ENCODE results near the gene FAM241A. TPM values are rescaled to one million over a fixed set of nuclear protein-coding genes. Genes with fewer than 3 reads are reported as not detected.

FAM241A gene
- 1 to 10 TPM; 1.9 to 6.5 (median 4.2) TPM for total RNA-seq

- peaks cover 15 to 41% (median 25%) of the 10 kb centered on the region in 4 donors for H3K4me1 ChIP-seq
- WGBS, 2 donors = 0 to 2% methylated on average over 7 to 22 of the region's 70 CpGs
- DNase-seq (peak; percentile 93 to 98), ATAC-seq (ENCODE audit: low FRiP score in 2 of 2) (peak; percentile 99)
- H3K4me3 ChIP-seq = peak within 1 kb of the TSS; percentile 39 to 92 (median 84)
- no peaks in the 10 kb centered on the region for H3K27me3 ChIP-seq
- TF ChIP-seq POLR2AphosphoS5 (IDR thresholded peaks at IDR 0.05) (peak; percentile 37 to 91), EP300 (IDR thresholded peaks at IDR 0.05) (no peak), CTCF (IDR thresholded peaks at IDR 0.05) (peak in 1 of 6 experiments; percentile 24), POLR2A (IDR thresholded peaks at IDR 0.05) (peak in 3 of 4 donors; percentile 86 to 93 (median 91))
- H3K9me3 ChIP-seq = no peaks in the 10 kb centered on the region
- H3K27ac ChIP-seq = peak within 1 kb of the TSS; percentile 88 to 91 (median 90)
- H3K36me3 ChIP-seq = no peaks in the 10 kb centered on the region
These were observed at the start of gene FAM241A for GRCh38 chr4:112145326-112145789. Gene FAM241A, plus strand, starts transcription at chr4:112145454. Its CDS starts 127 bp downstream, at chr4:112145581.

- WGBS, 2 donors = 68 to 71% methylated on average over 4 of the region's 4 CpGs
- ATAC-seq (ENCODE audit: low FRiP score in 2 of 2) (no peak), DNase-seq (no peak)
- Histone ChIP-seq H3K36me3 (no peaks in the 10 kb centered on the region), H3K27ac (no peak overlapping the region), H3K4me3 (no peak overlapping the region), H3K4me1 (peaks cover 0 to 2% (median 0%) of the 10 kb centered on the region in 4 donors), H3K9me3 (no peaks in the 10 kb centered on the region), H3K27me3 (no peaks in the 10 kb centered on the region)
- TF ChIP-seq POLR2A (IDR thresholded peaks at IDR 0.05) = no peak
- no peak for TF ChIP-seq CTCF (IDR thresholded peaks at IDR 0.05)
- TF ChIP-seq EP300 (IDR thresholded peaks at IDR 0.05) = no peak
- TF ChIP-seq POLR2AphosphoS5 (IDR thresholded peaks at IDR 0.05) = no peak
These were observed 46.3 kb upstream of the FAM241A start for GRCh38 chr4:112098841-112099530.

GRCh38 chr4:112099701-112100297, 45.5 kb upstream of the FAM241A start:
- Histone ChIP-seq H3K4me3 (no peak overlapping the region), H3K27me3 (no peaks in the 10 kb centered on the region), H3K27ac (no peak overlapping the region), H3K4me1 (peaks cover 0 to 2% (median 0%) of the 10 kb centered on the region in 4 donors), H3K9me3 (no peaks in the 10 kb centered on the region), H3K36me3 (no peaks in the 10 kb centered on the region)
- ATAC-seq (ENCODE audit: low FRiP score in 2 of 2) (peak in 1 of 2 donors; percentile 80), DNase-seq (no peak)
- WGBS, 2 donors = 15 to 26% methylated on average over 5 of the region's 5 CpGs
- no peak for TF ChIP-seq POLR2AphosphoS5 (IDR thresholded peaks at IDR 0.05)
- peak; percentile 54 to 73 (median 64) for TF ChIP-seq CTCF (IDR thresholded peaks at IDR 0.05)

GRCh38 chr4:112102875-112103370, 42.3 kb upstream of the FAM241A start:
- Histone ChIP-seq H3K4me3 (no peak overlapping the region), H3K9me3 (no peaks in the 10 kb centered on the region), H3K27me3 (no peaks in the 10 kb centered on the region), H3K4me1 (peaks cover 0 to 2% (median 0%) of the 10 kb centered on the region in 4 donors), H3K36me3 (no peaks in the 10 kb centered on the region), H3K27ac (no peak overlapping the region)
- TF ChIP-seq CTCF (IDR thresholded peaks at IDR 0.05) (no peak), EP300 (IDR thresholded peaks at IDR 0.05) (no peak), POLR2A (IDR thresholded peaks at IDR 0.05) (no peak), POLR2AphosphoS5 (IDR thresholded peaks at IDR 0.05) (no peak)
- ATAC-seq (ENCODE audit: low FRiP score in 2 of 2) = no peak
- DNase-seq = no peak
- WGBS, 2 donors = 66 to 71% methylated on average over 6 of the region's 6 CpGs

Data from upper lobe of left lung (tissue), 6 donors.